H1 (cell line): ENCODE measurements around the gene CTBP2. TPM values are rescaled to one million over a fixed set of nuclear protein-coding genes. Genes with fewer than 3 reads are reported as not detected.

Source experiments
- SIRT6 ChIP-seq: IDR thresholded peaks from one replicate; pipeline ENCODE4 v1.7.1; 2012; ENCODE audit warnings: low read length, inconsistent platforms
- polyA plus RNA-seq, 7 experiments: library from polyadenylated mRNA; depleted of rRNA in 3 of 7; stranded (reverse) in 5 of 7; unstranded in 2 of 7; fragments of >200 nt in 5 of 7; fragments of 200-250 nt in 2 of 7; gene quantifications; 1 replicate in 5 of 7; 2 replicates in 1 of 7; 4 replicates in 1 of 7; pipeline versions ENCODE4 v1.2.1 to v1.2.3, GENCODE V29; 2011 to 2013; ENCODE audit warnings: missing spikeins in 2 of 7, mixed read lengths in 2 of 7
- total RNA-seq: library from RNA; stranded (reverse); fragmentation: NEBNext Ultra II Directional; extraction: Animal tissue kit (Norgen Biotek cat#: 25700); gene quantifications from 2 replicates; pipeline ENCODE4 v1.2.1, GENCODE V29; 2021

The CTBP2 gene
- total and polyA plus RNA-seq, 2 of the 8 experiments (the other 6 are each of a cell fraction or from before 2014, with no cell fraction given): 208 to 221 TPM

- TF ChIP-seq SIRT6: no peak
Observed at GRCh38 chr10:125084191-125084613, 76.2 kb downstream of the CTBP2 start (continued).
